Subcutaneous adipose tissue (tissue), 4 donors: Measurements from ENCODE around the gene SPATS2L. TPM values are rescaled to one million over a fixed set of nuclear protein-coding genes. Genes with fewer than 3 reads are reported as not detected.

ENCODE experiments used
- total RNA-seq, 4 donors: library from RNA; depleted of rRNA; stranded (reverse); fragments of >200 nt; gene quantifications; one replicate each; pipeline ENCODE4 v1.1.0, GENCODE V29; 2016
- TF ChIP-seq, protein P1 (sequence below): fragments of 450-650 bp; IDR thresholded peaks from one replicate; pipeline ENCODE4 v1.5.1; 2016; ENCODE audit warnings: low read depth, mild to moderate bottlenecking, control low read depth, antibody characterized with exemption, moderate library complexity

Gene SPATS2L
- total RNA-seq, 4 donors from 2014 or later: 71.4 to 88.9 (median 79.6) TPM

DNA sequence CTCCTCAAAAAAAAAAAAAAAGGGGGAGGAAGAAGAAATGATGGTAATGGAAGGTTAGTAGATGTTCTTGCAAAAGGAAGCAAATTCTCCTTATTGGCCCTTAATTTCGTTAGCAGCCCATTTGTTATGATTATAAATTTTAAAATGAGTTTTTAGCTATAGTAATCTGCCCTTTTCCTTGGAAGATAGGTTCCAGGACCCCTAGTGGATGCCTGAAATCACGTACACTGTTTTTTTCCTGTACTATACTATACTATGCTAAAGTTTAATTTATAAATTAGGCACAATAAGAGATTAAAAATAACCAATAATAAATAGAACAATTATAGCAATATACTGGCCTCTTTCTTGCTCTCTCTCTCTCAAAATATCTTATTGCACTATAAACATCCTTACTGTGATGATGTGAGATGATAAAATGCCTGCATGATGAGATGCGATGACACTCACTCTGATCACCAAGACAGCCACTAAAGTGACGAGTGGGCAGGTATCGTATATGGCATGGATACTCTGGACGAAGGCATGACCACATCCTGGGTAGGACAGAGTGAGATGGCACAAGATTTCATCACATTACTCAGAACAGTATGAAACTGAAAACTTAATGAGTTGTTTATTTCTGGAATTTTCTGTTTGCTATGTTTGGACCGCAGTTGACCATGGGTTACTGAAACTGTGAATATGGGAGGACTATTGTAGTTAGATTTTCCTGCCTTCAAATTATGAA, 116.2 kb downstream of the SPATS2L start:
- TF ChIP-seq, protein P1, sequence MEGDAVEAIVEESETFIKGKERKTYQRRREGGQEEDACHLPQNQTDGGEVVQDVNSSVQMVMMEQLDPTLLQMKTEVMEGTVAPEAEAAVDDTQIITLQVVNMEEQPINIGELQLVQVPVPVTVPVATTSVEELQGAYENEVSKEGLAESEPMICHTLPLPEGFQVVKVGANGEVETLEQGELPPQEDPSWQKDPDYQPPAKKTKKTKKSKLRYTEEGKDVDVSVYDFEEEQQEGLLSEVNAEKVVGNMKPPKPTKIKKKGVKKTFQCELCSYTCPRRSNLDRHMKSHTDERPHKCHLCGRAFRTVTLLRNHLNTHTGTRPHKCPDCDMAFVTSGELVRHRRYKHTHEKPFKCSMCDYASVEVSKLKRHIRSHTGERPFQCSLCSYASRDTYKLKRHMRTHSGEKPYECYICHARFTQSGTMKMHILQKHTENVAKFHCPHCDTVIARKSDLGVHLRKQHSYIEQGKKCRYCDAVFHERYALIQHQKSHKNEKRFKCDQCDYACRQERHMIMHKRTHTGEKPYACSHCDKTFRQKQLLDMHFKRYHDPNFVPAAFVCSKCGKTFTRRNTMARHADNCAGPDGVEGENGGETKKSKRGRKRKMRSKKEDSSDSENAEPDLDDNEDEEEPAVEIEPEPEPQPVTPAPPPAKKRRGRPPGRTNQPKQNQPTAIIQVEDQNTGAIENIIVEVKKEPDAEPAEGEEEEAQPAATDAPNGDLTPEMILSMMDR: no peak

DNA sequence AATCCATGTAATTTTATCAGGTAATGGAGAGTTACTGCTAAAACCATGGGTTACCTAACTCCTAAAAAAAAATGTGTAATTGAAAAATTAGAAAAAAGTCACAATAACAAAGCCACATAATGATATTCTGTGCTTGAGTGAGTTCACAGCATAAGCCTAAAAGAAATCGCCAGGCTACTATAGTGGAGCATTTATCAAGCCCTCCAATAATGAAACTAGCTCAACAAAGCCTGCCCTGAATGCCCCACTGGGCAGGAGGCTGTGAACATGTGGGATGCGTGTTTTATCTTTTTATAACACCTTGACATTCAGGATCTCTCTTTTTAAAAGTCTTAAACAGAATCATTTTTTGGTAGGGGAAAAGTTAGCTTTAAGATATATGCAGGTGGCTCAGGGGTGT, 117.0 kb downstream of the SPATS2L start:
- TF ChIP-seq, protein P1: no peak

DNA sequence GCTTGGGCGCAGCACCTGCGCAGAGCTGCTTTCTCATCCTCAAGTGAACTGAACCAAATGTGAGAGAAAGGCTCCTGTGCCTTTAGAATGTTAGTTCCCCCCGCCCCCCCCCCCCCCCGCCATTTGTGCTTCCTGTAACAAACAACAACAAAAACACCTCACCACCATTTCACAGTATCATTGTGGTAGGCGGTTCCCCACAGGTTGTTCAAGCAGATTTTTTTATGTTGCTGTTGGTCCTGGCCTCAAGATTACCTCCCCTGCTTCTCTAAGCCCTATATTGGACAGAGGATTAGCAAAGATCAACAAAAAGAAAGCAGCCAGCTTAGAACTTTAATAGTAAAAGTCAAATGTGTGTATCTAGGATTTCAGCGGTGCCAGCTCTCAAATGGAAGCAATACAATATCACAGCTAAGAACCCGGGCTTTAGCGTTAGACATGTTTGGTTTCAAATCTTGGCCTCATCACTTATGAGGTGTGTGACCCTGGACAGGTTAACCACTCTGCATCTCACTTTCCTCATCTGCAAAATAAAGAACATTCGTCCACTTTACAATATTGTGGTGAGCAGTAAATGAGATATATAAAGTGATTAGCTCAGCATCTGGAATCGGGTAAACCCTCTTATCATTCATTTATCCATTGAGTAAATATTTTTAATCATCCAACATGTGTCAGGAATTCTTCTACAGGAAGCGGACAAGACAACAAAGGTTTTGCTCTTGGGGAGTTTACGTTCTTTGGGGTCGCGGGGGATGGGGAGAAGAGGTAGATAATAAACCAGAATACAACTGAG, 118.7 kb downstream of the SPATS2L start:
- TF ChIP-seq, protein P1: no peak

DNA sequence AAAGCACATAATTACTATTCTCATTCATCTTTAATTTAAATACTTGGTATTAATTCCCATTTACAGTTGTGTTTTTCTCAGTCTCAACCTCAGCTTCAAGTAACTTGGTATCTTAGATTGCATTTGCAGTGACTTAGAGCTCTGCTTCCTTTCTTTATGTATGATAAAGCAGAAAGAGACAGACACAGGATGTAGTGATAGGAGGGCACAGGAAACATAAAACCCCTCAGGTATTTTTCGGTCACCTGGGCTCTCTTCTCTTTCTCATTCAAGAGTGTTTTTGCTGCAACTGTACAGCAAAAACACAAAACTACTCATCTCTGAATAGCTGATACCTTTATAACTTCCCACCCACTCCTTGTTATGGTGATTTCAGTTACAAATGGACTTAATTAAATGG, 120.3 kb downstream of the SPATS2L start:
- TF ChIP-seq, protein P1: no peak

DNA sequence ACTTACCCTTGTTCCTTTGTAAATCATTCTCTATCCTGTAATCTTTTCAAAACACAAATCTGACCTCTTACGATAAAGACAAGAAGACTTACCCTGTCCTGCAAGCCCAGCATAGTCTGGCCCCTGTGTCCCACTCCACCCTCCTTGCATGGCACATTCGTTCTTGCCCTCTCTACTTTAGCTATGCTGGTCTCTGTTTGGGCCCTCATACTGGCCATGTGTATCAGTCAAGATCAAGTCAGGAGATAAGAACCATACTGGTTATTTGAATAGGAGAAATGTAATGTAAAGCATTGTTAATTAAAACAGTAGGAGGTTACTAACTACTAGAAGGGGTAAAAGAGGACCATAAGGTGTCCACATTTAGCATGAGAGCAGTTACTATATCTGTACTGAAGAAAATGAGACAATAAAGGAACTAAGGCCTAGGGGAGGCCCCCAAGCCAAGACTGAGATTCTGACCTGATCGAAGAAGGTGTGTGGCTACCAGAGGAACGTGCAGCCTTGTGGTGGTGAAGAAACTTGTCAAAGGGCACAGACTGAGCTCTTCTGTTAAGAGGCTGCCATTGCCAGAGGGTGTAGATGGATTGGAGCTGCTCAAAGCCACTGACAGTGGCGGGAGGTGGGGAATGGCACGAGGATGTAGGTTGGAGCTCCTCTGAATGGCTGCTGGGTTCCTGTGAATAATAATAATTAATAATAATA, 122.6 kb downstream of the SPATS2L start:
- TF ChIP-seq, protein P1: no peak

DNA sequence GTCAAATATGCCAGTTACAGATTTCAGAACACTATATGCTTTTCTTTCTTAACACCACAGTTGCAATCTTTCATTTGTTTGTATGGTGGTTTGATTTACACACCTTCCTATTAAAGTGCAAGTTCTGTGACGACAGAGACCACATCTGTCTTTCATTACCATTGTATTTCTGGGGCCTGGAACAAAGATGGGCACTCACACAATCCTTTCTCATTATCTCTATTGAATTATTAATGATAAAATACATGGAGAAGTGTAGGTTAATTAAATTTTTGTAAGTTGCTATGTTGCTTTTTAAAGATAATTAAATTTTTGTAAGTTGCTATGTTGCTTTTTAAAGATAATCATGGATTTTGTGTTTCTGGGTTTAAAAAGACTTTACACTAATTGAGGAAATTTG, 123.5 kb downstream of the SPATS2L start:
- TF ChIP-seq, protein P1: no peak
